A549 (cell line): Measurements from ENCODE around the gene KRT27. TPM values are rescaled to one million over a fixed set of nuclear protein-coding genes. Genes with fewer than 3 reads are reported as not detected.
A peak's percentile ranks its signal among the peaks of the same experiment; 100 is the strongest.
"Not testable (repeated sequence)": the region's sequence is repeated elsewhere in the genome, so short reads cannot be mapped to it uniquely, and the experiment has no call there.

ENCODE experiments used
- ATAC-seq, 2 experiments: fragments of 200-7000 bp in 1 of 2; fragments of >200 bp in 1 of 2; cut with Nextera tagmentation in 1 of 2; cut with Tn5 transposase in 1 of 2; 3 replicates each; pipeline versions ENCODE4 v1.8.0 to v1.9.1; 2018 to 2020; ENCODE audit warnings: mild to moderate bottlenecking in 1 of 2, moderate library complexity in 1 of 2
- CTCF ChIA-PET: fragments of 300-600 bp; sonication (Branson Sonifier 250); formaldehyde crosslinking; extraction: SDS; loops from one replicate; lab custom pipeline; 2021; ENCODE audit warnings: antibody characterized with exemption, inconsistent platforms; lab: Yijun Ruan, JAX
- POLR2A ChIA-PET: fragments of 350-600 bp; formaldehyde crosslinking; extraction: SDS; loops from one replicate; lab custom pipeline; 2021; ENCODE audit warnings: antibody characterized with exemption, inconsistent platforms; lab: Yijun Ruan, JAX
- DNase-seq, 2 experiments: peaks; one replicate each; pipeline versions ENCODE4 v3.0.0 to v3.0.0-alpha.2; 2011 to 2016; ENCODE audit warnings: low read depth in 1 of 2, low spot score in 1 of 2
- FAIRE-seq: peaks from 2 replicates; lab custom pipeline; 2011; peaks lifted over from hg19 to GRCh38; lab: Jason Lieb, UNC
- H3K27ac ChIP-seq, 2 experiments: fragments of >200 bp; sonication (Bioruptor Twin); formaldehyde crosslinking; 3 replicates each; pipeline ENCODE4 v1.5.1; 2016 to 2017
- H3K4me1 ChIP-seq: fragments of >200 bp; sonication (Bioruptor Twin); formaldehyde crosslinking; 3 replicates; pipeline ENCODE4 v1.6.1; 2016
- H3K4me2 ChIP-seq: fragments of >200 bp; sonication (Bioruptor Twin); formaldehyde crosslinking; 3 replicates; pipeline ENCODE4 v1.6.1; 2016
- H3K4me3 ChIP-seq: fragments of >200 bp; sonication (Bioruptor Twin); formaldehyde crosslinking; 3 replicates; pipeline ENCODE4 v1.5.1; 2016
- H3K9me3 ChIP-seq: fragments of >200 bp; sonication (Bioruptor Twin); formaldehyde crosslinking; 3 replicates; pipeline ENCODE4 v1.6.1; 2016
- CEBPB ChIP-seq, 2 experiments: fragments of >200 bp in 1 of 2; sonication (Bioruptor Twin) in 1 of 2; formaldehyde crosslinking in 1 of 2; IDR thresholded peaks; 2 replicates each; pipeline ENCODE4 v1.6.1; 2012 to 2016
- CHD4 ChIP-seq: fragments of 200-600 bp; sonication (generic); IDR thresholded peaks from 2 replicates; pipeline ENCODE4 v1.6.1; 2016; ENCODE audit warnings: antibody characterized with exemption, mild to moderate bottlenecking, borderline replicate concordance
- EHF ChIP-seq: fragments of 250-450 bp; sonication (Bioruptor Pico); IDR thresholded peaks from 2 replicates; pipeline ENCODE4 v1.5.0; 2020; ENCODE audit warnings: mild to moderate bottlenecking
- EP300 ChIP-seq, 2 experiments: fragments of >200 bp; sonication (Bioruptor Twin); formaldehyde crosslinking; IDR thresholded peaks; 2 replicates in 1 of 2; 3 replicates in 1 of 2; pipeline ENCODE4 v1.6.1; 2016 to 2017
- FOSL2 ChIP-seq, 2 experiments: fragments of 450-650 bp in 1 of 2; fragments of >200 bp in 1 of 2; sonication (Bioruptor Twin) in 1 of 2; formaldehyde crosslinking; IDR thresholded peaks; 2 replicates each; pipeline versions ENCODE4 v1.5.0 to v1.6.1; 2016 to 2020; ENCODE audit warnings: mild to moderate bottlenecking in 1 of 2, moderate library complexity in 1 of 2
- FOXS1 ChIP-seq: fragments of 250-450 bp; sonication (Bioruptor Pico); IDR thresholded peaks from 2 replicates; pipeline ENCODE4 v1.5.0; 2020; ENCODE audit warnings: mild to moderate bottlenecking, moderate library complexity
- GATA3 ChIP-seq: IDR thresholded peaks from 2 replicates; pipeline ENCODE4 v1.6.1; 2012; ENCODE audit warnings: borderline replicate concordance
- HOXA7 ChIP-seq: fragments of 250-450 bp; sonication (Bioruptor Pico); IDR thresholded peaks from 2 replicates; pipeline ENCODE4 v1.5.0; 2020; ENCODE audit warnings: mild to moderate bottlenecking, moderate library complexity
- HOXB5 ChIP-seq: fragments of 250-450 bp; sonication (Bioruptor Pico); IDR thresholded peaks from 2 replicates; pipeline ENCODE4 v1.5.0; 2020; ENCODE audit warnings: mild to moderate bottlenecking, moderate library complexity
- JUN ChIP-seq, 2 experiments: fragments of >200 bp; sonication (Bioruptor Twin); formaldehyde crosslinking; IDR thresholded peaks; 2 replicates in 1 of 2; 3 replicates in 1 of 2; pipeline ENCODE4 v1.6.1; 2016 to 2017
- JUNB ChIP-seq: fragments of >200 bp; sonication (Bioruptor Twin); formaldehyde crosslinking; IDR thresholded peaks from 2 replicates; pipeline ENCODE4 v1.6.1; 2016
- KDM1A ChIP-seq: fragments of 200-600 bp; sonication (generic); IDR thresholded peaks from 2 replicates; pipeline ENCODE4 v1.6.1; 2016; ENCODE audit warnings: low read depth, mild to moderate bottlenecking
- MYC ChIP-seq: IDR thresholded peaks from 2 replicates; pipeline ENCODE4 v1.6.1; 2012; ENCODE audit warnings: mild to moderate bottlenecking, inconsistent platforms, low read length, improper control_type of control experiment, borderline replicate concordance
- NR3C1 ChIP-seq: fragments of >200 bp; sonication (Bioruptor Twin); formaldehyde crosslinking; IDR thresholded peaks from 3 replicates; pipeline ENCODE4 v1.6.1; 2017
- PHF8 ChIP-seq: fragments of 200-600 bp; sonication (generic); IDR thresholded peaks from 2 replicates; pipeline ENCODE4 v1.6.1; 2016; ENCODE audit warnings: low read depth, mild to moderate bottlenecking, antibody characterized with exemption, moderate library complexity, borderline replicate concordance
- RARB ChIP-seq: fragments of 250-450 bp; sonication (Bioruptor Pico); IDR thresholded peaks from 2 replicates; pipeline ENCODE4 v1.8.0; 2021; ENCODE audit warnings: mild to moderate bottlenecking, moderate library complexity
- RFX5 ChIP-seq: fragments of 450-650 bp; IDR thresholded peaks from 2 replicates; pipeline ENCODE4 v1.7.1; 2014; ENCODE audit warnings: antibody characterized with exemption, mild to moderate bottlenecking, moderate library complexity
- USF2 ChIP-seq: fragments of 450-650 bp; IDR thresholded peaks from 2 replicates; pipeline ENCODE4 v1.6.1; 2014; ENCODE audit warnings: antibody characterized with exemption
- ZC3H11A ChIP-seq: fragments of 450-650 bp; IDR thresholded peaks from 2 replicates; pipeline ENCODE4 v1.6.1; 2014; ENCODE audit warnings: antibody characterized with exemption, mild to moderate bottlenecking
- ZFP36 ChIP-seq: fragments of 450-650 bp; IDR thresholded peaks from 2 replicates; pipeline ENCODE4 v1.6.1; 2014; ENCODE audit warnings: borderline replicate concordance; ENCODE audit not compliant: partially characterized antibody
- WGBS: methylation state at CpG from one replicate; pipeline ENCODE4 v1.1.6; 2017; ENCODE audit errors: missing lambda C conversion rate; 5-methylcytosine and 5-hydroxymethylcytosine counted together
- polyA plus RNA-seq, 4 experiments: library from polyadenylated mRNA; depleted of rRNA in 3 of 4; stranded (reverse); fragments of >200 nt; fragmentation: RNase III in 1 of 4; extraction: RNeasy Plus Mini Kit Qiagen cat#74134 plus additional on column Dnase treatment in 1 of 4; gene quantifications; 2 replicates in 3 of 4; 3 replicates in 1 of 4; pipeline ENCODE4 v1.2.3, GENCODE V29; 2011 to 2017
- TF ChIP-seq, protein P1 (sequence below): IDR thresholded peaks from 2 replicates; pipeline ENCODE4 v1.6.1; 2012
- TF ChIP-seq, protein P2 (sequence below): fragments of 250-450 bp; sonication (Bioruptor Pico); IDR thresholded peaks from 2 replicates; pipeline ENCODE4 v1.5.0; 2020; ENCODE audit warnings: low read depth, mild to moderate bottlenecking, moderate library complexity

Gene KRT27
- polyA plus RNA-seq, 2 of the 4 experiments (the other 2 are of a cell fraction) = not detected

DNA sequence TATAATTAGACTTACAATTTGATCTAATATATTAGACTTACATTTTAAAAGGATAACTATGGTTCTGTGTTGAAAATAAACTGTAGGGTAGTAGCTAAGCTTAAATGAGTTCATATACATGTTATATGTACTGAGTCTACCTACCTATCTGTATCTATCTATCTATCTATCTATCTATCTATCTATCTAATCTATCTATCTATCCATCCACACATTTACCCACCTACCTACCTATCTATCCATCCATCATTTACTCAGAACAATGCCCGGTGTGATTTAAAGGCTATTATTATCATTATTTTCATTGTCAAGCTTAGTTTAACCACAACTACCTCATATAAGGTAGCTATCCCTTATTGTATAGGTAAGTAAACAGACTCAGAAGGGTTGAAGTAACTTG is 33.0 kb upstream of the KRT27 start:
- TF ChIP-seq JUNB (no peak), CHD4 (no peak), ZC3H11A (no peak), ZFP36 (no peak), CEBPB (IDR thresholded peaks at IDR 0.05) (no peak), MYC (no peak), EHF (no peak)
- ChIA-PET POLR2A (no interaction called here), CTCF (interaction anchor here (1.2 to 6.4 kb wide), 8 partner anchors 10 to 852 kb away, joined by 4 to 51 read pairs (median 6); no protein-coding TSS in a partner anchor)
- FAIRE-seq = no peak
- no peak for DNase-seq
- no peak overlapping the region for H3K27ac ChIP-seq
- WGBS = 95% methylated on average over 1 of the region's 1 CpG
- no peak overlapping the region for H3K4me3 ChIP-seq
- ATAC-seq = no peak
- no peak overlapping the region for H3K4me2 ChIP-seq
- H3K9me3 ChIP-seq = no peaks in the 10 kb centered on the region
- peaks cover 27% of the 10 kb centered on the region for H3K4me1 ChIP-seq

GRCh38 chr17:40814657-40815056 is 32.3 kb upstream of the KRT27 start:
- H3K27ac ChIP-seq, H3K9me3 ChIP-seq, H3K4me3 ChIP-seq, POLR2A ChIA-PET, DNase-seq, FAIRE-seq, H3K4me2 ChIP-seq, ATAC-seq: not testable (repeated sequence)
- WGBS = 60% methylated on average over 3 of the region's 3 CpGs
- H3K4me1 ChIP-seq = peaks cover 27% of the 10 kb centered on the region
- CTCF ChIA-PET = interaction anchor here (1.5 to 6.4 kb wide), 4 partner anchors 42 to 853 kb away, joined by 5 to 51 read pairs (median 6); no protein-coding TSS in a partner anchor

DNA sequence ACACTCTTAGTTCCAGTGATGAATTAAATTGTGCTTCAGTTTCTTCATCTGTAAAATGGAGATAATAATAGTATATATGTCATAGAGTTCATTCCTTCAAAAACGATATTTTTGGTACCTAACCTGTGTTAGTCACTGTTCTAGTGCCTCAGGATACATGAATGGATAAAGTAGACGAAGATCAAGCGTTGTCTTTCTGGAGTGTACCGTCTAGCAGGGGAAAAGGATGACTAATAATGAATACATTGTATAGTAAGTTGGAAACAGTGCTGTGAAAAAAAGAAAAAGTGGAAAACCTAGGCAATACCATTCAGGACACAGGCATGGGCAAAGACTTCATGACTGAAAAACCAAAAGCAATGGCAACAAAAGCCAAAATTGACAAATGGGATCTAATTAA is 31.5 kb upstream of the KRT27 start:
- no peak overlapping the region for H3K4me2 ChIP-seq
- H3K27ac ChIP-seq = no peak overlapping the region
- H3K4me1 ChIP-seq = peaks cover 30% of the 10 kb centered on the region
- whole genome bisulfite sequencing = 4% methylated on average over 4 of the region's 4 CpGs
- ATAC-seq (0 out of 6 replicates have a peak, but pooled peaks of 1 of the 2 experiments have one; percentile 23), FAIRE-seq (peak; percentile 63), DNase-seq (no peak)
- POLR2A ChIA-PET = no interaction called here
- CTCF ChIA-PET = no interaction called here
- no peak for TF ChIP-seq FOSL2 (IDR thresholded peaks at IDR 0.05)
- 0 out of 2 replicates have a peak, but pooled peaks have one; percentile 10 for TF ChIP-seq FOSL2 (CRISPR knock-in tag; IDR thresholded peaks at IDR 0.05)
- TF ChIP-seq KDM1A = no peak
- no peak overlapping the region for H3K4me3 ChIP-seq
- H3K9me3 ChIP-seq = no peaks in the 10 kb centered on the region

DNA sequence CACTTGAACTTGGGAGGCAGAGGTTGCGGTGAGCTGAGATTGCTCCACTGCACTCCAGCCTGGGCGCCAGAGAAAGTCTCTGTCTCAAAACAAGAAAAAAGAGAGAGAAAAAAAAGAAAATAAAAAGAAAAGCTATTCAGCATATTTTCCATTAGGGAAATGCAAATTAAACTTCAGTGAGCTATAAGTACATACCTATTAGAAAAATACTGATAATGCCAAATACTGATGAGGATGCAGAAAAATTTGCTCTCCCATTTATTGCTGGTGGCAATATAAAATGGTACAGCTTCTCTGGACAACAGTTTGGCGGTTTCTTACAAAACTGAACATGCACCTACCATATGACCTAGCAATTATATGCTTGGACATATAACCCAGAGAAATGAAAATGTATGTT is 30.3 kb upstream of the KRT27 start:
- TF ChIP-seq NR3C1 = no peak
- no peak for TF ChIP-seq EHF
- no peak for TF ChIP-seq HOXB5 (CRISPR knock-in tag)
- TF ChIP-seq HOXA7 (CRISPR knock-in tag) = no peak
- no peak for TF ChIP-seq JUN (IDR thresholded peaks at IDR 0.05)
- no peak for TF ChIP-seq USF2
- TF ChIP-seq RFX5 = no peak
- no peak for FAIRE-seq

GRCh38 chr17:40810494-40810893 is 28.1 kb upstream of the KRT27 start:
- TF ChIP-seq FOSL2 (IDR thresholded peaks at IDR 0.05) (0 out of 2 replicates have a peak, but pooled peaks have one; percentile 17), FOSL2 (CRISPR knock-in tag; IDR thresholded peaks at IDR 0.05) (peak; percentile 74), USF2 (no peak), EP300 (IDR thresholded peaks at IDR 0.05) (no peak), GATA3 (peak; percentile 68; the same call in 1 of the 2 replicates), PHF8 (no peak), FOXS1 (CRISPR knock-in tag) (peak; percentile 88; the same call in 1 of the 2 replicates), JUNB (peak; percentile 64; the same call in 1 of the 2 replicates), HOXB5 (CRISPR knock-in tag) (peak; percentile 22; the same call in 1 of the 2 replicates), RARB (CRISPR knock-in tag) (no peak)
- TF ChIP-seq, protein P1, sequence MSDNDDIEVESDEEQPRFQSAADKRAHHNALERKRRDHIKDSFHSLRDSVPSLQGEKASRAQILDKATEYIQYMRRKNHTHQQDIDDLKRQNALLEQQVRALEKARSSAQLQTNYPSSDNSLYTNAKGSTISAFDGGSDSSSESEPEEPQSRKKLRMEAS = peak; percentile 48; the same call in 1 of the 2 replicates
- TF ChIP-seq, protein P2, sequence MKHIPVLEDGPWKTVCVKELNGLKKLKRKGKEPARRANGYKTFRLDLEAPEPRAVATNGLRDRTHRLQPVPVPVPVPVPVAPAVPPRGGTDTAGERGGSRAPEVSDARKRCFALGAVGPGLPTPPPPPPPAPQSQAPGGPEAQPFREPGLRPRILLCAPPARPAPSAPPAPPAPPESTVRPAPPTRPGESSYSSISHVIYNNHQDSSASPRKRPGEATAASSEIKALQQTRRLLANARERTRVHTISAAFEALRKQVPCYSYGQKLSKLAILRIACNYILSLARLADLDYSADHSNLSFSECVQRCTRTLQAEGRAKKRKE (CRISPR knock-in tag) = no peak
- peak overlapping the region; percentile 24; the same call in 1 of the 3 replicates for H3K4me3 ChIP-seq
- peak overlapping the region; percentile 70 for H3K4me2 ChIP-seq
- POLR2A ChIA-PET = no interaction called here
- CTCF ChIA-PET = interaction anchor here (1.0 to 10.8 kb wide), 7 partner anchors 9 to 855 kb away, joined by 3 to 282 read pairs (median 3); no protein-coding TSS in a partner anchor
- FAIRE-seq (peak; percentile 89), DNase-seq (peak; percentile 53 to 66), ATAC-seq (peak; percentile 69 to 82; a peak in 5 of 6 replicates)
- H3K27ac ChIP-seq = peak overlapping the region; percentile 0 to 23; a peak in 1 of 6 replicates
- H3K4me1 ChIP-seq = peaks cover 23% of the 10 kb centered on the region
- H3K9me3 ChIP-seq = no peaks in the 10 kb centered on the region
- WGBS = 15% methylated on average over 6 of the region's 6 CpGs

More for the DNA sequence above, 30.3 kb upstream of the KRT27 start:
- 95% methylated on average over 3 of the region's 3 CpGs for WGBS
- no peak overlapping the region for H3K4me2 ChIP-seq
- DNase-seq (no peak), ATAC-seq (no peak)
- no peak overlapping the region for H3K27ac ChIP-seq
- H3K9me3 ChIP-seq = no peaks in the 10 kb centered on the region
- H3K4me1 ChIP-seq = peaks cover 26% of the 10 kb centered on the region
- no peak overlapping the region for H3K4me3 ChIP-seq
- POLR2A ChIA-PET = no interaction called here
- CTCF ChIA-PET = interaction anchor here (0.6 to 1.6 kb wide), 10 partner anchors 8 to 883 kb away, joined by 3 to 9 read pairs (median 4); no protein-coding TSS in a partner anchor
